ENCODE results near the gene CHCHD2.
"Not testable (repeated sequence)": the region's sequence is repeated elsewhere in the genome, so short reads cannot be mapped to it uniquely, and the experiment has no call there.

The CHCHD2 gene

GRCh38 chr7:56078196-56078595 is 28.1 kb downstream of the CHCHD2 start:
- DNase-seq (ENCODE audit: low read depth), result no peak
- no peak overlapping the region for H3K4me3 ChIP-seq (ENCODE audit: low read depth, low read length)
- no peak for TF ChIP-seq CTCF (IDR thresholded peaks at IDR 0.05; ENCODE audit: control insufficient read depth, extremely low read depth, insufficient read depth)

DNA sequence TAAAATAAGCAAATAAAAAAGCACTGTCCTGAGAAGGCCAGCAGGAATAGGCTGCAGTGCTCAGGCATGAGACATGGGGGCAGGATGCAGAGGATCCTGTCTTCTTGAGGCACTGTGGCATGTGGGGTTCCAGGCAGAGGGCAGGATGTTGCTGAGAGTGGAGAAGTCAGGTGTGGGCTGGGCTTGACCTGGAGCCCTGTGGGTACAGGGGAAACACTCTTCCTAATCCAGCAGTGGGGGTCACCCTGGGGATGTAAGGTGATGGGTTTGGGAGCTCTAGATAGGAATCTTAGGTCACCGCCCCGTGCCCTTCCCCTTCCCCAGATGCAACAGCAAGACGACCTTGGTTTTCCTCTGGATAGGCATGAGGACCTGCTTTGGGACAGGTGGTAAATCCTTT is 28.6 kb downstream of the CHCHD2 start:
- no peak for TF ChIP-seq CTCF (IDR thresholded peaks at IDR 0.05; ENCODE audit: control insufficient read depth, extremely low read depth, insufficient read depth)
- H3K4me3 ChIP-seq (ENCODE audit: low read depth, low read length), result no peak overlapping the region
- no peak for DNase-seq (ENCODE audit: low read depth)

DNA sequence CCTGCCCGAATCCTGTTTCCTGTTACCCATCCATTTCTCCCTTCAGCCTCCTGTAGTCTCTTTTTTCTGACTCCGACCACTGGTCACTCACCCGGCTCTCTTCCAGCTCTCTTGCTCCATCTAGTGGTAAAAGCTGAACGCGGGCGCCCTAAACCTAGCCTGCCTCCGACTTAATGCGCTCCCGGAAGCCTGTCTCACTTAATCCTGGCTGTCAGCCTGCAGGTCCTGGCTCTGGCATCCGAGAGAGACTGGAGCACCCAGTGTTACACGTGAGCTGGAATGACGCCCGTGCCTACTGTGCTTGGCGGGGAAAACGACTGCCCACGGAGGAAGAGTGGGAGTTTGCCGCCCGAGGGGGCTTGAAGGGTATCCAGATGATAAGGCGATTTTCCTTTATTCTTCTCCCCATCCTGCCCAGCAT is 31.9 kb downstream of the CHCHD2 start:
- peak; percentile 75 for TF ChIP-seq CTCF (IDR thresholded peaks at IDR 0.05; ENCODE audit: control insufficient read depth, extremely low read depth, insufficient read depth)
- H3K4me3 ChIP-seq (ENCODE audit: low read depth, low read length), result no peak overlapping the region
- peak; percentile 95 for DNase-seq (ENCODE audit: low read depth)

- not testable (repeated sequence) for DNase-seq (ENCODE audit: low read depth); H3K4me3 ChIP-seq (ENCODE audit: low read depth, low read length)
Observed at GRCh38 chr7:56066376-56066775, 39.9 kb downstream of the CHCHD2 start.

DNA sequence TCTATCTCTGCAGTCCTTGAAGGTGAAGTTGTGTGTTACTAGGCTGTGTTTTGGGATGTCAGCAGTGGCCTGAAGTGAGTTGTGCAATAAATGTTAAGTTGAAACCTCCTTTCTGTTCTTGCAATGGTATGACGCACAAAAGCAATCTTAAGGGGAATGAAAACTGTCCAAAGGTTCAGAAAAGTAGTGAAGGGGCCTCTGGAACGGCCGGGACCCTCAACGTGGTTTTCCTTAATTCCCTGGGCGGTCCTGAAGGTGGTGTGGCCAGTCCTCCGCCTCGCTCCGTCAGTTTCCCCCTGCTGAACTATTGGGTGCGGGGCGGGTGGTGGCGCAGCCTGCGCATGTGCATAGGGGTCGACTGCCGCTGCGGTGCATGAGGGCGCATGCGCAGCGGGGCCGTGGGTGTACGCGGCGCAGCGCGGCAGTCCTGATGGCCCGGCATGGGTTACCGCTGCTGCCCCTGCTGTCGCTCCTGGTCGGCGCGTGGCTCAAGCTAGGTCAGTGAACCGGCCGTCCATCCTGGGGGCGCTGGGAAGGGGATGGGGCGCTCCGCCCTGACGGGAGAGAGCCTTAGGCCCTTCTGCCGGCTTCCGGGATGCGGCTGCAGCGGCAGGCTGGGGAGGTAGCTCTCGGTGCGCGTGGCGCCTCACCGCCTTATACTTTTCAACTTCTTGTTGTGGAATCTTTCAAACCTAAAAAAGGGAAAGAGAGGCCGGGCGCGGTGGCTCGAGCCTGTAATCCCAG is 42.2 kb downstream of the CHCHD2 start, which contains the start of gene SUMF2:
Gene SUMF2 (plus strand): TSS at position 405 of the 744 bp plus-strand sequence. CDS start 26 bp downstream, at position 431.
- no peak for TF ChIP-seq CTCF (IDR thresholded peaks at IDR 0.05; ENCODE audit: control insufficient read depth, extremely low read depth, insufficient read depth)
- DNase-seq (ENCODE audit: low read depth), result peak; percentile 56
- peak within 1 kb of the TSS; percentile 62 for H3K4me3 ChIP-seq (ENCODE audit: low read depth, low read length)

- DNase-seq (ENCODE audit: low read depth), result no peak
- no peak for TF ChIP-seq CTCF (IDR thresholded peaks at IDR 0.05; ENCODE audit: control insufficient read depth, extremely low read depth, insufficient read depth)
- H3K4me3 ChIP-seq (ENCODE audit: low read depth, low read length), result peak overlapping the region; percentile 62; the same call in 1 of the 2 replicates
Observed at GRCh38 chr7:56063500-56063881, 42.8 kb downstream of the CHCHD2 start.

- H3K4me3 ChIP-seq (ENCODE audit: low read depth, low read length), result no peak overlapping the region
- no peak for TF ChIP-seq CTCF (IDR thresholded peaks at IDR 0.05; ENCODE audit: control insufficient read depth, extremely low read depth, insufficient read depth)
- no peak for DNase-seq (ENCODE audit: low read depth)
Observed at GRCh38 chr7:56062382-56062781, 43.9 kb downstream of the CHCHD2 start.
